ENCODE data around the gene DBP. TPM values are rescaled to one million over a fixed set of nuclear protein-coding genes. Genes with fewer than 3 reads are reported as not detected.

DBP gene
- total and polyA plus RNA-seq, 2 of the 13 experiments (the other 11 are each of a cell fraction or from before 2014, with no cell fraction given): 1.7 to 5.8 TPM

DNA sequence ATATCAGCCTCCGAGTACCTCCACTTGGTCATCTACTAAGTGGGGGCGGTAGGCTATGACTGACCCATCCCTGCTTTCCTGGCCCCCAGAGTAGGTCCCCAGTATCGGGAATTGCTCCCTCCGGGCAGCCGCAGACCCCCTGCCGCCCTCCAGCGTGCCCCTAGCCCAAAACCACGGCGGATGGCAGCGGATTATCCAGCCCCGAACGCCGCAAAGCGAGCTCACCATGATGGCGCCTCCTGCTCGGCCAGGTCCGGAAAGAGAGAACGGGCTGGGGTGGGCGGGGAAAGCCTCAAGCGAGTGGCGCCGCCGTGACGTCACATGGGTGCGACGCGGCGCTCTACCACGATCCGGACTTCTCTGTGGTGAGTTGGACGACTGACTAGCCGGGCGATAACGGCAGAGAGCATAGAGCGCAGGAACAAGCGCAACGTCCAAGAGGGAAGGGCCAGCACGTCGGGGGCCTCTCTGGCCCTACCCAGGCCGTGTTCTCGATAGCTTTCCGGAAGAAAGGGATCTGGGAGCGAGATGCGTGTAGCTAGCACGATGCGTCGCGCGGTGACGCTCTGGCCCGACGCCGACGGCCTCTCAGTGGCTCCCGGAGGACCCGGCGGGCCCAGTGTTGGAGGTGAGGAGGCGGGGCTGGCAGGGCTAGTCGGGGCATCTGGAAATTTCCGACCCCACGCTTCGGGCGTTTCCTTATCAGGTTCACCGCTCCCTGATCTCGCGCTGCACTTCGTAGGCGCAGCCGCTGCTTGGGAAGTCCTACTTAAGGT is 18.1 kb downstream of the DBP start, which contains the start of the genes RPL18 and SPHK2 (continued):
- TF ChIP-seq ZUFSP (CRISPR knock-in tag; IDR thresholded peaks at IDR 0.05; ENCODE audit: borderline replicate concordance) (no peak), ZFP36L1 (CRISPR knock-in tag; IDR thresholded peaks at IDR 0.05) (0 out of 2 replicates have a peak, but pooled peaks have one; percentile 55), MED8 (CRISPR knock-in tag; IDR thresholded peaks at IDR 0.05; ENCODE audit: insufficient replicate concordance) (peak; percentile 12), E2F1 (CRISPR knock-in tag; IDR thresholded peaks at IDR 0.05) (peak; percentile 60), ZNF772 (CRISPR knock-in tag; IDR thresholded peaks at IDR 0.05) (peak; percentile 96), ZNF782 (CRISPR knock-in tag; IDR thresholded peaks at IDR 0.05; ENCODE audit: borderline replicate concordance) (peak; percentile 25; the same call in 1 of the 2 replicates), ZBTB25 (CRISPR knock-in tag; IDR thresholded peaks at IDR 0.05) (peak; percentile 99), GABPA (IDR thresholded peaks at IDR 0.05; ENCODE audit: low read depth, low read length) (peak; percentile 87), GABPA (CRISPR knock-in tag; IDR thresholded peaks at IDR 0.05; ENCODE audit: low read depth) (peak; percentile 96), KLF6 (CRISPR knock-in tag; IDR thresholded peaks at IDR 0.05) (peak; percentile 69; the same call in 1 of the 2 replicates), SATB2 (CRISPR knock-in tag; IDR thresholded peaks at IDR 0.05) (no peak), KDM5A (IDR thresholded peaks at IDR 0.05; ENCODE audit: borderline replicate concordance, low read length) (peak; percentile 75; the same call in 1 of the 2 replicates), ZNF160 (CRISPR knock-in tag; IDR thresholded peaks at IDR 0.05) (0 out of 2 replicates have a peak, but pooled peaks have one; percentile 45), ZSCAN22 (CRISPR knock-in tag; IDR thresholded peaks at IDR 0.05) (0 out of 2 replicates have a peak, but pooled peaks have one; percentile 25), CREB1 (IDR thresholded peaks at IDR 0.05) (peak; percentile 100), CREB1 (CRISPR knock-in tag; IDR thresholded peaks at IDR 0.05) (peak; percentile 100), ZNF614 (CRISPR knock-in tag; IDR thresholded peaks at IDR 0.05; ENCODE audit: borderline replicate concordance) (peak; percentile 85)
- TF ChIP-seq, protein P1, sequence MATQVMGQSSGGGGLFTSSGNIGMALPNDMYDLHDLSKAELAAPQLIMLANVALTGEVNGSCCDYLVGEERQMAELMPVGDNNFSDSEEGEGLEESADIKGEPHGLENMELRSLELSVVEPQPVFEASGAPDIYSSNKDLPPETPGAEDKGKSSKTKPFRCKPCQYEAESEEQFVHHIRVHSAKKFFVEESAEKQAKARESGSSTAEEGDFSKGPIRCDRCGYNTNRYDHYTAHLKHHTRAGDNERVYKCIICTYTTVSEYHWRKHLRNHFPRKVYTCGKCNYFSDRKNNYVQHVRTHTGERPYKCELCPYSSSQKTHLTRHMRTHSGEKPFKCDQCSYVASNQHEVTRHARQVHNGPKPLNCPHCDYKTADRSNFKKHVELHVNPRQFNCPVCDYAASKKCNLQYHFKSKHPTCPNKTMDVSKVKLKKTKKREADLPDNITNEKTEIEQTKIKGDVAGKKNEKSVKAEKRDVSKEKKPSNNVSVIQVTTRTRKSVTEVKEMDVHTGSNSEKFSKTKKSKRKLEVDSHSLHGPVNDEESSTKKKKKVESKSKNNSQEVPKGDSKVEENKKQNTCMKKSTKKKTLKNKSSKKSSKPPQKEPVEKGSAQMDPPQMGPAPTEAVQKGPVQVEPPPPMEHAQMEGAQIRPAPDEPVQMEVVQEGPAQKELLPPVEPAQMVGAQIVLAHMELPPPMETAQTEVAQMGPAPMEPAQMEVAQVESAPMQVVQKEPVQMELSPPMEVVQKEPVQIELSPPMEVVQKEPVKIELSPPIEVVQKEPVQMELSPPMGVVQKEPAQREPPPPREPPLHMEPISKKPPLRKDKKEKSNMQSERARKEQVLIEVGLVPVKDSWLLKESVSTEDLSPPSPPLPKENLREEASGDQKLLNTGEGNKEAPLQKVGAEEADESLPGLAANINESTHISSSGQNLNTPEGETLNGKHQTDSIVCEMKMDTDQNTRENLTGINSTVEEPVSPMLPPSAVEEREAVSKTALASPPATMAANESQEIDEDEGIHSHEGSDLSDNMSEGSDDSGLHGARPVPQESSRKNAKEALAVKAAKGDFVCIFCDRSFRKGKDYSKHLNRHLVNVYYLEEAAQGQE (IDR thresholded peaks at IDR 0.05; ENCODE audit: borderline replicate concordance in 1 of 2, low read depth in 1 of 2, low read length in 2 of 2): peak in 1 of 2 experiments; percentile 74; a peak in 2 of 4 replicates
- TF ChIP-seq, protein P2, sequence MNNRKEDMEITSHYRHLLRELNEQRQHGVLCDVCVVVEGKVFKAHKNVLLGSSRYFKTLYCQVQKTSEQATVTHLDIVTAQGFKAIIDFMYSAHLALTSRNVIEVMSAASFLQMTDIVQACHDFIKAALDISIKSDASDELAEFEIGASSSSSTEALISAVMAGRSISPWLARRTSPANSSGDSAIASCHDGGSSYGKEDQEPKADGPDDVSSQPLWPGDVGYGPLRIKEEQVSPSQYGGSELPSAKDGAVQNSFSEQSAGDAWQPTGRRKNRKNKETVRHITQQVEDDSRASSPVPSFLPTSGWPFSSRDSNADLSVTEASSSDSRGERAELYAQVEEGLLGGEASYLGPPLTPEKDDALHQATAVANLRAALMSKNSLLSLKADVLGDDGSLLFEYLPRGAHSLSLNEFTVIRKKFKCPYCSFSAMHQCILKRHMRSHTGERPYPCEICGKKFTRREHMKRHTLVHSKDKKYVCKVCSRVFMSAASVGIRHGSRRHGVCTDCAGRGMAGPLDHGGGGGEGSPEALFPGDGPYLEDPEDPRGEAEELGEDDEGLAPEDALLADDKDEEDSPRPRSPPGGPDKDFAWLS (CRISPR knock-in tag; IDR thresholded peaks at IDR 0.05; ENCODE audit: borderline replicate concordance): 0 out of 2 replicates have a peak, but pooled peaks have one; percentile 6

All from HepG2 (cell line).